ENCODE results near the gene PGBD5.

DNA sequence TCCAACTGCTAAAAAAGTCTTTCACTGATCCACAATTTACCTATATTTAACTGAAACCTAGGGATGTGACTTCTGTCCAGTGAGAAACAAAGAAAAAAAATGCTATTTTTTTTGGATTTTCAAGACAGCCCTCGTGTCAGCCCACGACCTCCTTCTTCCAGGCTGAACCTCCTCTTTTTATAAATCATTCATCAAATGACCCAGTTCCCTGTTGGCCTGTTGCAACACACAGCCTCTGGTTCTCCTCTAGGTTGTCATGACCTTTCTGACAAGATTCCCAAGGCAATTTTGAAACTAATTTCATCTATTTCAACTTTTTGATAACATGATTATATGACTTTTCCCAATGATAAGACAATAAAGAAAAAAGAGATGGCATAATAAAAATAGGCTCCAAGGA is 74.6 kb downstream of the PGBD5 start:
- TF ChIP-seq ZSCAN9 (CRISPR knock-in tag; IDR thresholded peaks at IDR 0.05; ENCODE audit: borderline replicate concordance) (no peak), ZNF639 (CRISPR knock-in tag; conservative IDR thresholded peaks at IDR 0.05) (no peak), EZH2 (conservative IDR thresholded peaks at IDR 0.05; ENCODE audit: low read depth, low read length) (no peak), JARID2 (CRISPR knock-in tag; IDR thresholded peaks at IDR 0.05; ENCODE audit: insufficient replicate concordance) (no peak), EHMT2 (IDR thresholded peaks at IDR 0.05; ENCODE audit: borderline replicate concordance, low read depth, low read length) (no peak), POLR2AphosphoS5 (IDR thresholded peaks at IDR 0.05; ENCODE audit: low read depth, low read length) (no peak), CBX2 (IDR thresholded peaks at IDR 0.05; ENCODE audit: low read depth, low read length) (no peak), CBX2 (CRISPR knock-in tag; IDR thresholded peaks at IDR 0.05; ENCODE audit: low read depth) (no peak), TAF1 (CRISPR knock-in tag; IDR thresholded peaks at IDR 0.05) (no peak), TGIF2 (CRISPR knock-in tag; IDR thresholded peaks at IDR 0.05) (no peak)
- TF ChIP-seq, protein P1, sequence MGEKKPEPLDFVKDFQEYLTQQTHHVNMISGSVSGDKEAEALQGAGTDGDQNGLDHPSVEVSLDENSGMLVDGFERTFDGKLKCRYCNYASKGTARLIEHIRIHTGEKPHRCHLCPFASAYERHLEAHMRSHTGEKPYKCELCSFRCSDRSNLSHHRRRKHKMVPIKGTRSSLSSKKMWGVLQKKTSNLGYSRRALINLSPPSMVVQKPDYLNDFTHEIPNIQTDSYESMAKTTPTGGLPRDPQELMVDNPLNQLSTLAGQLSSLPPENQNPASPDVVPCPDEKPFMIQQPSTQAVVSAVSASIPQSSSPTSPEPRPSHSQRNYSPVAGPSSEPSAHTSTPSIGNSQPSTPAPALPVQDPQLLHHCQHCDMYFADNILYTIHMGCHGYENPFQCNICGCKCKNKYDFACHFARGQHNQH (CRISPR knock-in tag; IDR thresholded peaks at IDR 0.05), result no peak
